Astrocyte (in vitro differentiated cells and primary cell): Measurements from ENCODE around the gene SERF1B.
"Not testable (repeated sequence)": the region's sequence is repeated elsewhere in the genome, so short reads cannot be mapped to it uniquely, and the experiment has no call there.

Experiments
- CTCF ChIP-seq: IDR thresholded peaks from 2 replicates; pipeline ENCODE4 v1.5.1; 2011; ENCODE audit warnings: low read depth, mild to moderate bottlenecking, inconsistent platforms, low read length, moderate library complexity; ENCODE audit not compliant: insufficient read depth
- EZH2 ChIP-seq: IDR thresholded peaks from 2 replicates; pipeline ENCODE4 v1.6.1; 2012; ENCODE audit warnings: mild to moderate bottlenecking, low read length, inconsistent platforms; ENCODE audit not compliant: insufficient read depth

- not testable (repeated sequence) for TF ChIP-seq EZH2, CTCF
These were observed at the start of gene SERF1B for GRCh38 chr5:70025106-70025844.
